ENCODE results near the gene FARP1.

The FARP1 gene

DNA sequence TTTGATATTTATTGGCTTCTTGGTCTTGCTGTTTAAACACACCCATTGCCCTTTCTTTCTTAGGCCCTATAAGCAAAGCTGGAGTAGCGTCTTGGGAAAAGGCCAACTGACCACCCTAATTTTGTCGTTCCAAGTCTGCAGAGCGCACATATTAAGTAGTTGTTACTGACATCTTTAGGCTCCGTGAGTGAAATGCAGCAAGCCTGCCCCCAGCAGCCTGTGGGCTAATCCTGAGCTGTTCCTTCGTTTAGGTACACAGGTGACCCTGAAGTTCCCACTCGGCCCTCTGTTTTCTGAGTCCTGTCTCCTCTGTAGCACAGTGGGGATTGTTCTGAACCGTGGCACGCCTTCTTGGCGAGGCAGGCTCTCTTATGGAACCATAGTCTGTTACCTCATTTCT, 263.5 kb downstream of the FARP1 start:
- TF ChIP-seq, protein P1, sequence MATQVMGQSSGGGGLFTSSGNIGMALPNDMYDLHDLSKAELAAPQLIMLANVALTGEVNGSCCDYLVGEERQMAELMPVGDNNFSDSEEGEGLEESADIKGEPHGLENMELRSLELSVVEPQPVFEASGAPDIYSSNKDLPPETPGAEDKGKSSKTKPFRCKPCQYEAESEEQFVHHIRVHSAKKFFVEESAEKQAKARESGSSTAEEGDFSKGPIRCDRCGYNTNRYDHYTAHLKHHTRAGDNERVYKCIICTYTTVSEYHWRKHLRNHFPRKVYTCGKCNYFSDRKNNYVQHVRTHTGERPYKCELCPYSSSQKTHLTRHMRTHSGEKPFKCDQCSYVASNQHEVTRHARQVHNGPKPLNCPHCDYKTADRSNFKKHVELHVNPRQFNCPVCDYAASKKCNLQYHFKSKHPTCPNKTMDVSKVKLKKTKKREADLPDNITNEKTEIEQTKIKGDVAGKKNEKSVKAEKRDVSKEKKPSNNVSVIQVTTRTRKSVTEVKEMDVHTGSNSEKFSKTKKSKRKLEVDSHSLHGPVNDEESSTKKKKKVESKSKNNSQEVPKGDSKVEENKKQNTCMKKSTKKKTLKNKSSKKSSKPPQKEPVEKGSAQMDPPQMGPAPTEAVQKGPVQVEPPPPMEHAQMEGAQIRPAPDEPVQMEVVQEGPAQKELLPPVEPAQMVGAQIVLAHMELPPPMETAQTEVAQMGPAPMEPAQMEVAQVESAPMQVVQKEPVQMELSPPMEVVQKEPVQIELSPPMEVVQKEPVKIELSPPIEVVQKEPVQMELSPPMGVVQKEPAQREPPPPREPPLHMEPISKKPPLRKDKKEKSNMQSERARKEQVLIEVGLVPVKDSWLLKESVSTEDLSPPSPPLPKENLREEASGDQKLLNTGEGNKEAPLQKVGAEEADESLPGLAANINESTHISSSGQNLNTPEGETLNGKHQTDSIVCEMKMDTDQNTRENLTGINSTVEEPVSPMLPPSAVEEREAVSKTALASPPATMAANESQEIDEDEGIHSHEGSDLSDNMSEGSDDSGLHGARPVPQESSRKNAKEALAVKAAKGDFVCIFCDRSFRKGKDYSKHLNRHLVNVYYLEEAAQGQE (IDR thresholded peaks at IDR 0.05; ENCODE audit: insufficient read depth in 1 of 2, low read depth in 2 of 2, low read length in 2 of 2): no peak
- TF ChIP-seq POLR2AphosphoS5 (IDR thresholded peaks at IDR 0.05; ENCODE audit: low read depth, low read length): no peak
- no peak for TF ChIP-seq FOXP2 (optimal IDR thresholded peaks at IDR 0.05; ENCODE audit: borderline replicate concordance, extremely low read depth, extremely low read length, insufficient read depth)
- TF ChIP-seq SIN3A (IDR thresholded peaks at IDR 0.05; ENCODE audit: borderline replicate concordance, insufficient read depth, low read length): no peak
- TF ChIP-seq TAF1 (IDR thresholded peaks at IDR 0.05; ENCODE audit: borderline replicate concordance, insufficient read depth, low read length): no peak

DNA sequence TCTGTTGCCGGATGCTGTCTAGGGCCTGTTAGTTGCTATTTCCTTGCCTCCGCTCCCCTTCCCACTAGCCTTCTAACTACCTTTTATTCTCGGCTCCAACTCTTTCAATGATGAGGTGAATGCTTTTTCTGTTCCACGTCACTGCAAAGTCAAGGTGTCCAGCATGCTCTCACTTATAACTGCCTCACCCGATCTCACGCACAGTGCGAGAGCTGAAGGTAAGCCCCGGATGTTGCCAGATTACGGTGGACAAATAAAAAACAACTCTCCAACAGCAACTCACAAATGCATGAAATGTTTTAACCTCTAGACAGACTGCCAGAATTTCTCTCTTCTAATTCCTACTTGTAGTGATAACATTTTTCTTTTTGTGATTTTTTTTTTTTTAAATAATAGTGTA, 264.1 kb downstream of the FARP1 start:
- TF ChIP-seq FOXP2 (optimal IDR thresholded peaks at IDR 0.05; ENCODE audit: borderline replicate concordance, extremely low read depth, extremely low read length, insufficient read depth) (no peak), SIN3A (IDR thresholded peaks at IDR 0.05; ENCODE audit: borderline replicate concordance, insufficient read depth, low read length) (no peak), POLR2AphosphoS5 (IDR thresholded peaks at IDR 0.05; ENCODE audit: low read depth, low read length) (no peak), TAF1 (IDR thresholded peaks at IDR 0.05; ENCODE audit: borderline replicate concordance, insufficient read depth, low read length) (no peak)
- TF ChIP-seq, protein P1 (IDR thresholded peaks at IDR 0.05; ENCODE audit: insufficient read depth in 1 of 2, low read depth in 2 of 2, low read length in 2 of 2): no peak

DNA sequence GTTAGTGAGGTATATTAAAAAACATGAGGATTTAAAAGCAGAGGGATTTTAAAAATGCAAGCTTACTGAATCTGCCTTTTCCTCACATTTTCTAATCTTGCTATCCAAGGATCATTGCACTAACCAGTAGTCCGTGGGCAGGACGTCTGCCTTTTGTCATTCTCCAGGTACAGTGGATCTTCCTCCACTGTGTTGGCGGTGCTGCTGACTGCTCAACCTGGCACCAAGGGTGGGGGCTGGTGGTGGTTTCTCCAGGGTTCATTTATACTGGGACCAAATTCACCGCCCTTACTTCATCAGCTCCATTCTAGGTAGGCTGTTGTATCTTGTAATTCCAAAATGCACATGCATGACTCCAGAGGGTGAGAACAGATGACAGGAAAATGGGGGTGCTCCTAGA, 264.7 kb downstream of the FARP1 start:
- TF ChIP-seq FOXP2 (optimal IDR thresholded peaks at IDR 0.05; ENCODE audit: borderline replicate concordance, extremely low read depth, extremely low read length, insufficient read depth) (no peak), TAF1 (IDR thresholded peaks at IDR 0.05; ENCODE audit: borderline replicate concordance, insufficient read depth, low read length) (no peak), SIN3A (IDR thresholded peaks at IDR 0.05; ENCODE audit: borderline replicate concordance, insufficient read depth, low read length) (no peak), POLR2AphosphoS5 (IDR thresholded peaks at IDR 0.05; ENCODE audit: low read depth, low read length) (no peak)
- TF ChIP-seq, protein P1 (IDR thresholded peaks at IDR 0.05; ENCODE audit: insufficient read depth in 1 of 2, low read depth in 2 of 2, low read length in 2 of 2): no peak

DNA sequence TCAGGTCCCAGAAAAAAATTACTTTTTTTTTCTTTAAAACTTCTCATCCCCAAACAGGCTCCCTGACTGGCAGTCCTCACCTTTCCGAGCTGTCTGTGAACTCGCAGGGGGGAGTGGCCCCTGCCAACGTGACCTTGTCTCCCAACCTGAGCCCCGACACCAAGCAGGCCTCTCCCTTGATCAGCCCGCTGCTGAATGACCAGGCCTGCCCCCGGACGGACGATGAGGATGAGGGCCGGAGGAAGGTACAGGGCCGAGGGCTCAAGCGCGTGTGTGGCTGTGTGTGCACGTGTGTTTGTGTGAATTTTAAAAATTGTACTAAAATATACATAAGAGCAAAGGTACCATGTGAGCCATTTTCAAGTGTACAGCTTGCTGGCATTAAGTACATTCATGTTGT, 266.4 kb downstream of the FARP1 start:
- TF ChIP-seq POLR2AphosphoS5 (IDR thresholded peaks at IDR 0.05; ENCODE audit: low read depth, low read length) (no peak), SIN3A (IDR thresholded peaks at IDR 0.05; ENCODE audit: borderline replicate concordance, insufficient read depth, low read length) (no peak), FOXP2 (optimal IDR thresholded peaks at IDR 0.05; ENCODE audit: borderline replicate concordance, extremely low read depth, extremely low read length, insufficient read depth) (no peak), TAF1 (IDR thresholded peaks at IDR 0.05; ENCODE audit: borderline replicate concordance, insufficient read depth, low read length) (no peak)
- TF ChIP-seq, protein P1 (IDR thresholded peaks at IDR 0.05; ENCODE audit: insufficient read depth in 1 of 2, low read depth in 2 of 2, low read length in 2 of 2): no peak

DNA sequence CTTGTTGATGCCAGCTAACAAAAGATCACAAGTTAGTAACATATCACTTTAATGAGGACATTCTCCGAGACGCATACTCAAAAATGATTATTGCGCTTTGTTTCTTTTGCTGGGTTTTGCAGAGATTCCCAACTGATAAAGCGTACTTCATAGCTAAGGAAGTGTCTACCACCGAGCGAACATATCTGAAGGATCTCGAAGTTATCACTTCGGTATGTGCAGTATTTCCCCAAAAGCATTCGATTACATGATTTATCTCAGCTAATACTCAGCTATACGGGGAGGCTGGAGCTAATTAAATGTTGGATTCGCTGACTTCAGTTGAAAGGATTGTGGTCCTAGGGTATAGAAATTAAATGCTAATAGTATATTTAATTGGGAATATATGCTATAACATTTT, 267.7 kb downstream of the FARP1 start:
- TF ChIP-seq, protein P1 (IDR thresholded peaks at IDR 0.05; ENCODE audit: insufficient read depth in 1 of 2, low read depth in 2 of 2, low read length in 2 of 2): no peak
- no peak for TF ChIP-seq SIN3A (IDR thresholded peaks at IDR 0.05; ENCODE audit: borderline replicate concordance, insufficient read depth, low read length)
- TF ChIP-seq POLR2AphosphoS5 (IDR thresholded peaks at IDR 0.05; ENCODE audit: low read depth, low read length): no peak
- TF ChIP-seq TAF1 (IDR thresholded peaks at IDR 0.05; ENCODE audit: borderline replicate concordance, insufficient read depth, low read length): no peak
- TF ChIP-seq FOXP2 (optimal IDR thresholded peaks at IDR 0.05; ENCODE audit: borderline replicate concordance, extremely low read depth, extremely low read length, insufficient read depth): no peak

All from PFSK-1 (cell line).